ENCODE data around the gene UBASH3A.
A peak's percentile ranks its signal among the peaks of the same experiment; 100 is the strongest.

UBASH3A gene

DNA sequence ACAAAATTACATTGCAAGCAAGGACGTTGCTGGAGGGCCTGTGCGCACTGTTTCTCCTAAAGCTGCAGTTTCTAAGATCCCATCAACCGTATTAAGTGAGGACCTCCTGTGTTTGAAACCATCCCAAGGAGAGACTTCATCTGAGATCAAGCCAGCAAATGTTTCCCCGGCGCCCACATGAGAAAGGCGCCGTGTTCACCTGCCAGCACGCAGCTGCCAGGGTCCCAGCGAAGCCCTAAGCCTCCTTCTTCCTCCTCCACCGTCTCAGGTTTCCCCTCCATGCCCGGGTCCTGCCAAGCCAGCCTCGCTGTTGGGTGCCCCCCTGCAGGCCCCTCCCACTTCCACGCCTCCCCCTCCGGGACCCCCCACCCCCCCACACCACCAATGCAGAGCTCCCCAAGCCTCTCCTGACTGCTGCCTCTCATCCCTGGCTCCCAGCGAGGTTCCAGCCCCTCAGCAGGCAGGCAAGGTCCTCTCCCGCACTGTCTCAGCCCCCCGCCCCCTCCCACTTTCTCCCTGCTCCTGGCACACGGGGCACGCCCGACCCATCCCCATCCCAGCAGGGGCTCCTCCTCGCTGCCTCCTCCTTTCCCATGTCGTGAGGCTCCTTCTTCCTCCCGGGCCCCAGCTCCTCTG is 28.7 kb upstream of the UBASH3A start:
- Histone ChIP-seq H3K9me3 (ENCODE audit: control extremely low read depth in 1 of 5, control insufficient read depth in 4 of 5, insufficient read depth in 2 of 5, low read depth in 1 of 5, low read length in 4 of 5) (no peaks in the 10 kb centered on the region), H3K27me3 (replicated peaks in 2 of 5; ENCODE audit: control insufficient read depth in 4 of 5, insufficient read depth in 5 of 5, low read length in 4 of 5) (peaks cover 0 to 3% (median 0%) of the 10 kb centered on the region in 5 experiments), H3K4me1 (ENCODE audit: control extremely low read depth in 1 of 4, control insufficient read depth in 4 of 4, insufficient read depth in 4 of 4, low read length in 3 of 4) (no peaks in the 10 kb centered on the region), H3K36me3 (ENCODE audit: control insufficient read depth in 4 of 4, insufficient read depth in 4 of 4, low read length in 3 of 4) (no peaks in the 10 kb centered on the region), H3K4me3 (ENCODE audit: control insufficient read depth in 1 of 7, extremely low read depth in 1 of 7, insufficient read depth in 4 of 7, low read depth in 2 of 7, low read length in 6 of 7) (no peak overlapping the region), H3K27ac (ENCODE audit: insufficient read depth in 1 of 2, low read depth in 1 of 2, low read length in 2 of 2, poor library complexity in 1 of 2, severe bottlenecking in 2 of 2) (no peak overlapping the region)
- ChIA-PET POLR2A (no interaction called here), CTCF (interaction anchor here (0.9 to 1.6 kb wide), 2 partner anchors 14 to 38 kb away, joined by 3 read pairs; no protein-coding TSS in a partner anchor)
- WGBS (ENCODE audit: insufficient coverage) = 45% methylated on average over 16 of the region's 23 CpGs
- DNase-seq = no peak

DNA sequence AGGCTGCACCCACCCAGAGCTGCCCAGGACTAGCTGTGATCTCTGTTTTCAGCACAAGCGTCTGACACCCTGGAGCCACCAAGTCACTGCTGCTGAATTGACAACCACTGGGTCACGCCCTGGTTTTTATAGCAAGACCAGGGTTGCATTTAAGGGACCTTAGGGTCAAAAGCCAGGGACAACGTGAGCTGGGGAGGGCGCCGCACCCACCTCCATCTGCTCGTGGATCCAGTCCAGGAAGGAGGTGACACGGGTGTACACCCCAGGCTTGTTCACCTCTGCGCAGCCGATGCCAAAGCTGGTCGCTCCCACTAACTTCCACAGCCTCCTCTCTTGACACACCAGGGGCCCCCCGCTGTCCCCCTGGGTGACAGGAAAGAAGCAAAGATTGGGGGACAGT is 28.2 kb upstream of the UBASH3A start:
- H3K36me3 ChIP-seq (ENCODE audit: control insufficient read depth in 4 of 4, insufficient read depth in 4 of 4, low read length in 3 of 4) = no peaks in the 10 kb centered on the region
- no peaks in the 10 kb centered on the region for H3K4me1 ChIP-seq (ENCODE audit: control extremely low read depth in 1 of 4, control insufficient read depth in 4 of 4, insufficient read depth in 4 of 4, low read length in 3 of 4)
- H3K4me3 ChIP-seq (ENCODE audit: control insufficient read depth in 1 of 7, extremely low read depth in 1 of 7, insufficient read depth in 4 of 7, low read depth in 2 of 7, low read length in 6 of 7) = no peak overlapping the region
- ChIA-PET CTCF (interaction anchor here (0.9 to 1.6 kb wide), 2 partner anchors 15 to 39 kb away, joined by 3 read pairs; no protein-coding TSS in a partner anchor), POLR2A (no interaction called here)
- H3K9me3 ChIP-seq (ENCODE audit: control extremely low read depth in 1 of 5, control insufficient read depth in 4 of 5, insufficient read depth in 2 of 5, low read depth in 1 of 5, low read length in 4 of 5) = no peaks in the 10 kb centered on the region
- H3K27ac ChIP-seq (ENCODE audit: insufficient read depth in 1 of 2, low read depth in 1 of 2, low read length in 2 of 2, poor library complexity in 1 of 2, severe bottlenecking in 2 of 2) = no peak overlapping the region
- no peak for DNase-seq
- peaks cover 0 to 3% (median 0%) of the 10 kb centered on the region in 5 experiments for H3K27me3 ChIP-seq (replicated peaks in 2 of 5; ENCODE audit: control insufficient read depth in 4 of 5, insufficient read depth in 5 of 5, low read length in 4 of 5)
- 82% methylated on average over 8 of the region's 11 CpGs for WGBS (ENCODE audit: insufficient coverage)

DNA sequence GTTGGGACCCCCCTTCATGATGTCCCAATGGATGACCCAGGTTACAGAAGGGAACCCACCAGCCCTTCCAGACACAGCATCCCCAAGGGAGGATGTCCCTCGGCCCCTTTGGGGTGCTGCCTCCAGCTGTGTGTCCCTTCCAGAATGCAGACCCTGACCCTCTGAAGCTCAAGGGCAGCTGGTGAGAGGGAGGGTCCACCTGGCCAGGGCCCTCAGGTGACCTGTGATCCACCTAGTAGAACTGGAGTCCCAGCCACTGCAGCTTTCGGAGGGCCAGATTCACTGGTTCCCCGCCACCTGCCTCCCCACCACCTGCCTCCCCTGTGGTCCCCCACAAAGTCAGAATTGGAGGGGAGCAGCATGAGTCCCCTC is 27.8 kb upstream of the UBASH3A start:
- CTCF ChIA-PET = interaction anchor here (0.9 to 1.6 kb wide), 2 partner anchors 15 to 39 kb away, joined by 3 read pairs; no protein-coding TSS in a partner anchor
- H3K4me1 ChIP-seq (ENCODE audit: control extremely low read depth in 1 of 4, control insufficient read depth in 4 of 4, insufficient read depth in 4 of 4, low read length in 3 of 4) = no peaks in the 10 kb centered on the region
- no peak for DNase-seq
- H3K27ac ChIP-seq (ENCODE audit: insufficient read depth in 1 of 2, low read depth in 1 of 2, low read length in 2 of 2, poor library complexity in 1 of 2, severe bottlenecking in 2 of 2) = no peak overlapping the region
- 100% methylated on average over 2 of the region's 3 CpGs for WGBS (ENCODE audit: insufficient coverage)
- peaks cover 0 to 3% (median 0%) of the 10 kb centered on the region in 5 experiments for H3K27me3 ChIP-seq (replicated peaks in 2 of 5; ENCODE audit: control insufficient read depth in 4 of 5, insufficient read depth in 5 of 5, low read length in 4 of 5)
- no peaks in the 10 kb centered on the region for H3K9me3 ChIP-seq (ENCODE audit: control extremely low read depth in 1 of 5, control insufficient read depth in 4 of 5, insufficient read depth in 2 of 5, low read depth in 1 of 5, low read length in 4 of 5)
- POLR2A ChIA-PET = no interaction called here
- H3K4me3 ChIP-seq (ENCODE audit: control insufficient read depth in 1 of 7, extremely low read depth in 1 of 7, insufficient read depth in 4 of 7, low read depth in 2 of 7, low read length in 6 of 7) = no peak overlapping the region
- H3K36me3 ChIP-seq (ENCODE audit: control insufficient read depth in 4 of 4, insufficient read depth in 4 of 4, low read length in 3 of 4) = no peaks in the 10 kb centered on the region

DNA sequence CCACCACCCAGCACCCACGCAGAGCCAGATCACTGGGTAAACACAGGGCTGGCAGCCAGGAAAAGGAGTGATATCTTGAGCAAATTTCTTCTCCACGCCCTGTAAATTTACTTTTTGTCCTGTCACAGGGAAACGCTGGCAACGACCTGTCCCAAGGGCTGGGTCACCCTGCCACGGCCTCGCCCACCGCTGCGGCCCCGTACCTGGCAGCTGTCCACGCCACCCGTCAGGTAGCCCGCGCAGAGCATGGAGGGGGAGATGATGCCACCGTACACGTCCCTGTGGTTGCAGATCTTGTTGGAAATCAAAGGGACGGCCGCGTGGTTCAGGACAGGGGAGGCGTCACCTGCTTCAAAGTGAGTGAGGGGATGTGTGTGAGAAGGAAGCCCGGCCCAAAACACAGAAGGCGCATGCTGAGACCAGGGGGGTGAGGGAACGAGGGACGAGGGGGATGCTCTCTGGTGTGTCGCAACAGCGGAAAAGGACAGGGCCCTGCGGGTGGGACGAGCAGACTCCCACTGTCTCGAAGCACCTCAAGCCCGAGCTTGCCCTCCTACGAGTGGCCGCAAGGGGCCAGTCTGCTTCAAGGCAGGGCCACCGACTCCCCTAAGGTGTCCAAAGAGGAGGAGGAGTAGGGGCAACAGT is 27.2 kb upstream of the UBASH3A start:
- peaks cover 0 to 3% (median 0%) of the 10 kb centered on the region in 5 experiments for H3K27me3 ChIP-seq (replicated peaks in 2 of 5; ENCODE audit: control insufficient read depth in 4 of 5, insufficient read depth in 5 of 5, low read length in 4 of 5)
- H3K4me3 ChIP-seq (ENCODE audit: control insufficient read depth in 1 of 7, extremely low read depth in 1 of 7, insufficient read depth in 4 of 7, low read depth in 2 of 7, low read length in 6 of 7) = no peak overlapping the region
- peak in 1 of 3 donors; percentile 64 for DNase-seq
- no peaks in the 10 kb centered on the region for H3K36me3 ChIP-seq (ENCODE audit: control insufficient read depth in 4 of 4, insufficient read depth in 4 of 4, low read length in 3 of 4)
- ChIA-PET CTCF (interaction anchor here (1.6 kb wide), 1 partner anchor 40 kb away, joined by 3 read pairs; no protein-coding TSS in a partner anchor), POLR2A (no interaction called here)
- 56% methylated on average over 28 of the region's 32 CpGs for WGBS (ENCODE audit: insufficient coverage)
- peaks cover 0 to 4% (median 0%) of the 10 kb centered on the region in 5 experiments for H3K9me3 ChIP-seq (ENCODE audit: control extremely low read depth in 1 of 5, control insufficient read depth in 4 of 5, insufficient read depth in 2 of 5, low read depth in 1 of 5, low read length in 4 of 5)
- H3K4me1 ChIP-seq (ENCODE audit: control extremely low read depth in 1 of 4, control insufficient read depth in 4 of 4, insufficient read depth in 4 of 4, low read length in 3 of 4) = no peaks in the 10 kb centered on the region
- H3K27ac ChIP-seq (ENCODE audit: insufficient read depth in 1 of 2, low read depth in 1 of 2, low read length in 2 of 2, poor library complexity in 1 of 2, severe bottlenecking in 2 of 2) = no peak overlapping the region

DNA sequence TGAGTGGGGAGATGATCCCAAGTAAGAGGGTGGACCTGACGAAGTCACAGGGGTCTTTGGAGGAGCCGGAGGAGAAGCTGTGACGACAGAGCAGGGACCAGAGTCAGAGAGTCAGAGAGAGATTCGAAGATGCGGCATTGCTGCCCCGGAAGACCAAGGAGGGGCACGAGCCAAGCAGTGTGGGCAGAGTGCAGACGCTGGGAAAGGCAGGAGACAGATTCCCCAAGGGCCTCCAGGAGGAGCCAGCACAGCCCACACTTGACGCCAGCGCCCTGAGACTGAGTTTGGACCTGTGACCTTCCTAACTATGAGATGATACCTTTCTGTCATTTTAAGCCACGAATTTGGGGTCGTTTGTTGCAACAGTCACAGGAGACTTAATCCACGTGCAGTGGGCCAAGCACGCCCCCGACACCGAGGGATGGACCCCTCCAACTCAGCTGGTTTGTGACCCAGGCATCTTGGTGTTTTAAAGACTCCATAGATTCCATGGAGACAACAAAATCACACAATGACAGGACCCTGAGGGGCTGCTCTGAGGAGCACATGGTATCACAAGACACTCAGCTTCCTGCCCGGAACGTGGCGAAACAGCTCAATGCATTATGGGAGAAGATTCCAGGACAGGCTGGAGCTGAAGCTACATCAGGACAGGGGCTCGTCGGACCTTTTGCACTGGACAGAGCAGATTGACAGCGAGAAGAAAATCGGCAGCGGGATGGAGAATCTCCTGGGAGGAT is 26.3 kb upstream of the UBASH3A start:
- Histone ChIP-seq H3K27me3 (replicated peaks in 2 of 5; ENCODE audit: control insufficient read depth in 4 of 5, insufficient read depth in 5 of 5, low read length in 4 of 5) (peaks cover 0 to 3% (median 0%) of the 10 kb centered on the region in 5 experiments), H3K4me1 (ENCODE audit: control extremely low read depth in 1 of 4, control insufficient read depth in 4 of 4, insufficient read depth in 4 of 4, low read length in 3 of 4) (no peaks in the 10 kb centered on the region), H3K27ac (ENCODE audit: insufficient read depth in 1 of 2, low read depth in 1 of 2, low read length in 2 of 2, poor library complexity in 1 of 2, severe bottlenecking in 2 of 2) (no peak overlapping the region), H3K9me3 (ENCODE audit: control extremely low read depth in 1 of 5, control insufficient read depth in 4 of 5, insufficient read depth in 2 of 5, low read depth in 1 of 5, low read length in 4 of 5) (peaks cover 2 to 13% (median 6%) of the 10 kb centered on the region in 5 experiments), H3K4me3 (ENCODE audit: control insufficient read depth in 1 of 7, extremely low read depth in 1 of 7, insufficient read depth in 4 of 7, low read depth in 2 of 7, low read length in 6 of 7) (no peak overlapping the region), H3K36me3 (ENCODE audit: control insufficient read depth in 4 of 4, insufficient read depth in 4 of 4, low read length in 3 of 4) (no peaks in the 10 kb centered on the region)
- CTCF ChIA-PET = no interaction called here
- DNase-seq = no peak
- POLR2A ChIA-PET = interaction anchor here (0.6 kb wide), 1 partner anchor 29 kb away, joined by 3 read pairs; no protein-coding TSS in a partner anchor
- WGBS (ENCODE audit: insufficient coverage) = 89% methylated on average over 22 of the region's 24 CpGs

DNA sequence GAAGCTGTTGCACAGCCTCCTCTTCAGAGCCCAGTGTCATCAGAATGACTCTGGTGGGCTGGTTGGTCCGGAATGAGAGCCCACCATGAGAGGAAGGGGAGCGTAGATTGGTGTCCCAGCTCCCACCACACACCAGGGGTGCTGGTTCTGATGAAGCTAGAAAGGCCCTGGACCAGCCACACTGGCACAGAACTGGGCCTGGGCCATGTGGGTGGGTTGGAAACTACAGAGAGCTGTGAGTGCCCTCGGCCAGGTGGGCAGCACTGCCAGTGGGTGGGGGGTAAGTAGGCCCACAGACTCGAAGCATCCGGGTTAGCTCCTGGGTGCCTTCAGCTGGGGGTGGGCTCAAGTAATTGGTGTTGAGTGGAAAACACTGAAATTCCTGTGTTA is 25.8 kb upstream of the UBASH3A start:
- Histone ChIP-seq H3K4me3 (ENCODE audit: control insufficient read depth in 1 of 7, extremely low read depth in 1 of 7, insufficient read depth in 4 of 7, low read depth in 2 of 7, low read length in 6 of 7) (no peak overlapping the region), H3K27ac (ENCODE audit: insufficient read depth in 1 of 2, low read depth in 1 of 2, low read length in 2 of 2, poor library complexity in 1 of 2, severe bottlenecking in 2 of 2) (no peak overlapping the region), H3K9me3 (ENCODE audit: control extremely low read depth in 1 of 5, control insufficient read depth in 4 of 5, insufficient read depth in 2 of 5, low read depth in 1 of 5, low read length in 4 of 5) (peaks cover 2 to 17% (median 10%) of the 10 kb centered on the region in 5 experiments), H3K27me3 (replicated peaks in 2 of 5; ENCODE audit: control insufficient read depth in 4 of 5, insufficient read depth in 5 of 5, low read length in 4 of 5) (peaks cover 0 to 3% (median 0%) of the 10 kb centered on the region in 5 experiments), H3K36me3 (ENCODE audit: control insufficient read depth in 4 of 4, insufficient read depth in 4 of 4, low read length in 3 of 4) (no peaks in the 10 kb centered on the region), H3K4me1 (ENCODE audit: control extremely low read depth in 1 of 4, control insufficient read depth in 4 of 4, insufficient read depth in 4 of 4, low read length in 3 of 4) (no peaks in the 10 kb centered on the region)
- ChIA-PET POLR2A (no interaction called here), CTCF (no interaction called here)
- DNase-seq = no peak
- WGBS (ENCODE audit: insufficient coverage) = no CpG with 5 or more reads among the region's 5 CpGs

DNA sequence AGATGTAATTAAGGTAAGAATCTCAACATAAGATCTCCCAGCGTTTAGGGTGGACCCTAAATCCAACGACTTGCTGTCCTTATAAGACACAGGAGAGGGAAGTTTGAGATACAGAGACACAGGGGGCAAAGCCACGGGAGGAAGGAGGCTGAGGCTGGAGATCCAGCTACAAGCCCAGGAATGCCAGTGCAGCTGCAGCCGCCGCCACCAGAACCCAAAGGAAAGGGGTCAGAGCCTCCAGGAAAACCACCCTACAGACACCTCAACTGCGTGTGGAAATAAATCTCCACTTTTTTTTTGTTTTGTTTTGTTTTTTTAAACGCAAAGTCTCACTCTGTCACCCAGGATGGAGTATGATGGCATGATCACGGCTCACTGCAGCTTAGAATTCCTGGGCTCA is 25.3 kb upstream of the UBASH3A start:
- ChIA-PET POLR2A (no interaction called here), CTCF (no interaction called here)
- Histone ChIP-seq H3K4me3 (ENCODE audit: control insufficient read depth in 1 of 7, extremely low read depth in 1 of 7, insufficient read depth in 4 of 7, low read depth in 2 of 7, low read length in 6 of 7) (no peak overlapping the region), H3K4me1 (ENCODE audit: control extremely low read depth in 1 of 4, control insufficient read depth in 4 of 4, insufficient read depth in 4 of 4, low read length in 3 of 4) (no peaks in the 10 kb centered on the region), H3K36me3 (ENCODE audit: control insufficient read depth in 4 of 4, insufficient read depth in 4 of 4, low read length in 3 of 4) (no peaks in the 10 kb centered on the region), H3K27me3 (replicated peaks in 2 of 5; ENCODE audit: control insufficient read depth in 4 of 5, insufficient read depth in 5 of 5, low read length in 4 of 5) (peaks cover 0 to 3% (median 0%) of the 10 kb centered on the region in 5 experiments), H3K9me3 (ENCODE audit: control extremely low read depth in 1 of 5, control insufficient read depth in 4 of 5, insufficient read depth in 2 of 5, low read depth in 1 of 5, low read length in 4 of 5) (peaks cover 2 to 17% (median 10%) of the 10 kb centered on the region in 5 experiments), H3K27ac (ENCODE audit: insufficient read depth in 1 of 2, low read depth in 1 of 2, low read length in 2 of 2, poor library complexity in 1 of 2, severe bottlenecking in 2 of 2) (no peak overlapping the region)
- 85% methylated on average over 7 of the region's 8 CpGs for WGBS (ENCODE audit: insufficient coverage)
- no peak for DNase-seq

Measured in common myeloid progenitor, CD34-positive (primary cell).